HUES64 (cell line): ENCODE measurements around the gene CDC42EP1.
"Not testable (repeated sequence)": the region's sequence is repeated elsewhere in the genome, so short reads cannot be mapped to it uniquely, and the experiment has no call there.

Source experiments
- H3K27ac ChIP-seq: 2 replicates; pipeline ENCODE4 v1.7.0; 2013; ENCODE audit warnings: low read depth, low read length, inconsistent platforms
- H3K27me3 ChIP-seq: 2 replicates; pipeline ENCODE4 v1.6.1; 2013; ENCODE audit warnings: mild to moderate bottlenecking, low read length; ENCODE audit not compliant: insufficient read depth
- H3K36me3 ChIP-seq: 2 replicates; pipeline ENCODE4 v1.6.1; 2013; ENCODE audit warnings: mild to moderate bottlenecking, low read length; ENCODE audit not compliant: insufficient read depth
- H3K4me1 ChIP-seq: 2 replicates; pipeline ENCODE4 v1.6.1; 2013; ENCODE audit warnings: mild to moderate bottlenecking, low read length, moderate library complexity; ENCODE audit not compliant: insufficient read depth
- H3K4me3 ChIP-seq: 2 replicates; pipeline ENCODE4 v1.5.1; 2013; ENCODE audit warnings: mild to moderate bottlenecking, low read length, moderate library complexity
- H3K9ac ChIP-seq: 2 replicates; pipeline ENCODE4 v1.6.1; 2013; ENCODE audit warnings: mild to moderate bottlenecking, low read depth, low read length
- H3K9me3 ChIP-seq: 2 replicates; pipeline ENCODE4 v1.6.1; 2013; ENCODE audit warnings: low read depth, low read length; ENCODE audit not compliant: insufficient read depth
- WGBS: fragments of 150-250, 120-280 bp; methylation state at CpG from one replicate; pipeline ENCODE4 v1.1.7; 2013; ENCODE audit warnings: missing lambda C conversion rate; 5-methylcytosine and 5-hydroxymethylcytosine counted together

CDC42EP1 gene

DNA sequence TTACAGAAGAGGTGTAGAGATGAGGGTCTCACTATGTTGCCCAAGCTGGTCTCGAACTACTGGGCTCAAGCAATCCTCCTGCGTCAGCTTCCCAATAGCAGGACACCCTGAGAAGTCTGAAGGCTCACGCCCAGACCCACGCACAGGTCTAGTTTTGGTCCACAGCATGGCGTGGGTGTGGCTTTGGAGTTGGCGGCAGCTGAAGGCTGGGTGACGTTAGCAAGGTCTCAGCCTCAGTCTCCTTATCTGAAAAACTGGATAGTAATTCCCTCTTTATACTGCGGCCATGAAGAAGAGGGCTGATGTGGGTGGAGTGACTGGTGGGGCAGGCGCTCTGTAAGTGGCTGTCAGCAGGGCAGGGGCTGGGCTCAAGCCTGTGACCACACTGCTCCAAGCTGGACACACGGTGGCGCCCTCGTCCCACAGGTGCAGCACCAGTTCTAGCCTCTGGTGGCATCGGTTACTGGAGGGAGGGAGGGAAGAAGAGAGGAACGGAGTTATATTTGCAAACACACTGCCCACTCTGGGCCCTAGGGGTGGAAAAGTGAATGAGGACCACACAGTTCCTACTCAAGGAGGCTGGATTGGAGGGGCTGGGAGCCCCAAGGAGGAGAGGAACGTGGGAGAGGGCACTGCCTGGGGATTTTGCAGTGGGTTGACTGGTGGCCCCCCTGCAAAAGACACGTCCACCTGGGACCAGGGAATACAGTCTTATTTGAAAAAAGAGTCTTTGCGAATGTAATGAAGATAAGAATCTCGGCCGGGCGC, 21.5 kb upstream of the CDC42EP1 start:
- H3K4me3 ChIP-seq, result no peak overlapping the region
- peaks cover 4% of the 10 kb centered on the region; the same call in 1 of the 2 replicates for H3K4me1 ChIP-seq
- H3K27me3 ChIP-seq, result no peaks in the 10 kb centered on the region
- no peaks in the 10 kb centered on the region for H3K36me3 ChIP-seq
- no peak overlapping the region for H3K27ac ChIP-seq
- 46% methylated on average over 20 of the region's 20 CpGs for WGBS
- no peak overlapping the region for H3K9ac ChIP-seq
- no peaks in the 10 kb centered on the region for H3K9me3 ChIP-seq

DNA sequence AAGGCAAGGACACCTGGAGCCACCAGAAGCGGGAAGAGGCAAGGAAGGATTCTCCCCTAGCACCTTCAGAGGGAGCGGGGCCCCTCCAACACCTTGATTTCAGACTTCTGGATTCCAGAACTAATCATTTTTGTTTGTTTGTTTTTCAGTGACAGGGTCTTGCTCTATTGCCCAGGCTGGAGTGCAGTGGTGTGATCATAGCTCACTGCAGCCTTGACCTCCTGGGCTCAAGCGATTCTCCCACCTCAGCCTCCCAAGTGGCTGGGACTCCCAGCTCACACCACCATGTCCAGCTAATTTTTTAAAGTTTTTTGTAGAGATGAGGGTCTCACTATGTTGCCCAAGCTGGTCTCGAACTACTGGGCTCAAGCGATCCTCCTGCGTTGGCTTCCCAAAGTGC, 20.5 kb upstream of the CDC42EP1 start:
- not testable (repeated sequence) for H3K27me3 ChIP-seq, H3K4me3 ChIP-seq, H3K9ac ChIP-seq, H3K9me3 ChIP-seq, H3K36me3 ChIP-seq, H3K4me1 ChIP-seq, H3K27ac ChIP-seq
- 92% methylated on average over 6 of the region's 6 CpGs for WGBS

DNA sequence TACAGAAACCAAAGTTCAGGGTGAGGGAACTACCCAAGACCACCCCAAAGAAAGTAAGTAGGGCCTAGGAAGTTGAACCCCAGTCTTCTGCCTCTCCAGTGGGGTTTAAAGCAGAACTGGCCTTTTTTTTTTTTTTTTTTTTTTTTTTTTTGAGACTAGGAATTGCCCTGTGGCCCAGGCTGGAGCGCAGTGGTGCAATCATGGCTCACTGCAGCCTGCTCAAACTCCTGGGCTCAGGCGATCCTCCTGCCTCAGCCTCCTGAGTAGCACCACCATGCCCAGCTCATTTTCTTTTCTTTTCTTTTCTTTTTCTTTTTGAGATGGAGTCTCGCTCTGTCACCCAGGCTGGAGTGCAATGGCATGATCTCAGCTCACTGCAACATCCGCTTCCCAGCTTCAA, 17.9 kb upstream of the CDC42EP1 start:
- H3K9ac ChIP-seq, H3K27ac ChIP-seq, H3K27me3 ChIP-seq, H3K4me3 ChIP-seq, H3K36me3 ChIP-seq, H3K9me3 ChIP-seq: not testable (repeated sequence)
- 92% methylated on average over 4 of the region's 4 CpGs for WGBS
- peaks cover 11% of the 10 kb centered on the region; the same call in 1 of the 2 replicates for H3K4me1 ChIP-seq

DNA sequence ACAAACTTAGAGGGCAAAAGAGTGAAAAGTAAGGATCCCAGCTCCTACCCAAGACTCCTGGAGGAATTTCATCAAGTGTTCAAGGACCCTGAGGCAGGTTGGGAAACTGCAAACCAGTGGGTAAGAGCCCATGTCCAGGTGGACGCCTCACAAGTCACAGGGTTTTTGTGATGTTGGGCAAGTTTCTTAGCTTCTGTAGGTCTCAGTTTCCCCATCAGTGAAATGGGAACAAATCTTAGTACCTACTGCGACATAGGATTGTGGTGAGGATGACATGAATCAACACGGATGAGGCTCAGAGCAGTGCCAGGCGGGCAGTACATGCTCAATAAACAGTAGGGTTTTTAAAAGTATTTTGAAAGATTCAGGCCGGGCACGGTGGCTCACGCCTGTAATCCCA, 17.3 kb upstream of the CDC42EP1 start:
- Histone ChIP-seq H3K4me3 (no peak overlapping the region), H3K4me1 (peaks cover 11% of the 10 kb centered on the region; the same call in 1 of the 2 replicates), H3K27me3 (no peaks in the 10 kb centered on the region), H3K9me3 (no peaks in the 10 kb centered on the region), H3K27ac (no peak overlapping the region), H3K36me3 (no peaks in the 10 kb centered on the region), H3K9ac (no peak overlapping the region)
- WGBS, result 92% methylated on average over 7 of the region's 7 CpGs

DNA sequence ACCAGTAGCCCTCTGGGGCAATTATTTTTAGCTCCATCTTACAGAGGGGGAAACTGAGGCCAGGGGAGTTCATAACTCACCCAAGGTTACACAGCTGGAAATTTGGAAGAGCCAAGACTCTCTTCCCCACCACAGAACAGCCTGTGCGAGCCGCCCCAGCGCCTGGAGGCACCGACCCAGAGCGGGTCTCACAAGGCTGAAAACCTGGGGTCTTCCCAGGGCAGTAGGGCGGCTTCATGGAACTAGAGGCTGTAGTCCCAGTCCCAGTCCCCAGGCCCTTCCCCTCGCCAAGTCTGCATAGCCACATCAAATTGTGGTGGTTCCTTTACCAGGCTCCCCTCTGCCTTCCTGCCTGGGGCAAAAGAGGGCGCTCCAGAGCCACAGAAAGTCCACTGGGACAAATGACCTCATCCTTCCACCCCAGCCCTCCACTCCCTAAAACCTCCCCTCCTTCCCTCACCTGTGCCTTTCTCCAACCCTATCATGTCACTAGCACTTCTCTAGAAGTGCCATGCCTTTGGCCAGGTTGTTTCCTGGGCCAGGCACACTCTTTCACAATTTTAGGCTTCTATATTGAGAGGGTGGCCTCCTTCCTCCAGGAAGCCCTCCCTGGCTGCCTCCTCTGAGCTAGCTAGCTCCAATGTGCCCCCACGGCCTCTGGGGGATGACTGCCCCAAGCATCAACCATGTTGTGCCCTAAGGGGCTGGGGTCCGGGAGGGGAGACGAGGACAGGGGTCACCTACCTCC, 15.2 kb upstream of the CDC42EP1 start:
- Histone ChIP-seq H3K36me3 (no peaks in the 10 kb centered on the region), H3K27ac (peak overlapping the region; percentile 77; the same call in 1 of the 2 replicates), H3K4me3 (peak overlapping the region; percentile 41), H3K9ac (no peak overlapping the region), H3K4me1 (peaks cover 11% of the 10 kb centered on the region; the same call in 1 of the 2 replicates), H3K9me3 (no peaks in the 10 kb centered on the region), H3K27me3 (no peaks in the 10 kb centered on the region)
- WGBS, result 50% methylated on average over 11 of the region's 11 CpGs

DNA sequence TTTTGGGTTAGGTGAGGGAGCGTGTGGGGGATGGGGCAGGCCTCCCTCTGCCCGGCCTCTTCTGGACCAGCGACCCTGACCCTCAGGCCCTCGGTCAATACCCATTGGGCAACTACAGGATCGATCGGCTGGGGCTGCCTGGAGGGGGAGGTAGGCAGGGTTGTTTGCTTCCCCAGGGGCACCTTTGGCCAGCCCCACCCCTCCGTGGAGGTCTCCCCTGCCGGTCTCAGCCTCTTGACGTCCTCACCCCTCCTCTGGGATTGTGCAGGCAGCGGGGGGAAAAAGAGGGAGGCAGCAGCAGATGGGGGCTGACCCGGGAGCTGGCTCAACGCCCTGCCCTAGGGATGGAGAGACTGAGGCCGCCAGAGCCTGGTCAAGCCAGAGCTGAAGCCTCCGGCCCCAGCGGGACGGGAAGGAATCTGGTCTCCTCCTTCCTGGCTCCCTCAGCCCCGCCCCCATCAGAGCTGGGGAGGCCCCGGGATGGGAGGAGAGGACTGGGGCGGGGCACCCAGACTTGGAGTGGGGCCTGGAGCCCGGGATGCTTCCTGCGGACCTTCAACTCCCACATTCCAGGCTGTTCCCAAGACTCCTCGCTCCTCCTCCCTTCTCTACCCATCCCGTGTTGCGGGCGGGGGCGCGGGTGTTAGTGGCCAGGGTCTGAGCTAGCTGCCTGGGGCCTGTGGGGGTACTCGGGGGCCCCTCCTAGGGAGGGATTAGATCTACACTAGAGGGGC, 14.4 kb upstream of the CDC42EP1 start:
- peak overlapping the region; percentile 41 for H3K4me3 ChIP-seq
- H3K9ac ChIP-seq, result peak overlapping the region; percentile 14; the same call in 1 of the 2 replicates
- WGBS, result 11% methylated on average over 28 of the region's 28 CpGs
- no peaks in the 10 kb centered on the region for H3K36me3 ChIP-seq
- H3K4me1 ChIP-seq, result peaks cover 11% of the 10 kb centered on the region; the same call in 1 of the 2 replicates
- no peaks in the 10 kb centered on the region for H3K9me3 ChIP-seq
- no peaks in the 10 kb centered on the region for H3K27me3 ChIP-seq
- peak overlapping the region; percentile 77 for H3K27ac ChIP-seq

DNA sequence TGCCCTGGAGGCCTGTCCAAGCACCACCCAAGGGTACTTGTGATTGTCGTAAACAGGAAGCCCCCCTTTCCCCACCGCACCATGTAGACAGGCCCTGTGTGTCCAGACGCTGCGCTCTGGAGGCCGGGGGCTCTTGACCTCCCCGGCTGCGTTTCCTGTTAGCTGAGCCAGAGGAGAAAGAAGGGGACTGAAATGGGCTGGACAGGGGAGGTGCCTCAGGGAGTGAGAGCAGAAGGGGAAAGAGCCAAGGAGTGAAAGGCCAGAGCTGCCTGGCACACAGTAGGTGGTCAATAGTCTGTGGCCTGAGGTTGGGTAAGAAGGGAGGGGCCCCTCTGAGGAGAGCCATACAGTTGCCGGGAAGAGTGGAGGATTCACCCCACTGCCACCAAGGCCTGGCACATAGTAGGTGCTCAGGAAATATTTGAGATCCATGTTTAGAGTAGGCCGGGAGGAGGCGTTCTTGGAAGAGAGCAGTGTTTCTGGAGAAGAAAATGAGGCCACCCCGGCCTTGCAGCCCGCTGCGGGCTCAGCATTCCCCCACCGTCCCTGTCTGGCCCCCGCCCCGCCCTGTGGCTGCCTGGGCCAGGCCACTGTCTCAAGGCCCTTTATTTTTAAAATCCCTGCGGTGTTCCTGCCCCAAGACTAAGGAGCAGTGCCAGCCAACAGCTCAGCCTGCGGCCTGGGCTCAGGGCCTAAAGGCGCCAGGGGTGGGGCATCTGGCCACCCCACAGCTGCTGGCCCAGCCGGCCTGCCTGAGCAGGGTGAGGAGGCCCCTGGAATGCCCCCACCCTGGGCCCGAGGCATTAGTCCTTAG, 13.6 kb upstream of the CDC42EP1 start:
- peaks cover 12% of the 10 kb centered on the region; the same call in 1 of the 2 replicates for H3K4me1 ChIP-seq
- no peak overlapping the region for H3K9ac ChIP-seq
- no peaks in the 10 kb centered on the region for H3K27me3 ChIP-seq
- 51% methylated on average over 21 of the region's 21 CpGs for WGBS
- peak overlapping the region; percentile 41 for H3K4me3 ChIP-seq
- H3K27ac ChIP-seq, result peak overlapping the region; percentile 77
- H3K9me3 ChIP-seq, result no peaks in the 10 kb centered on the region
- no peaks in the 10 kb centered on the region for H3K36me3 ChIP-seq

DNA sequence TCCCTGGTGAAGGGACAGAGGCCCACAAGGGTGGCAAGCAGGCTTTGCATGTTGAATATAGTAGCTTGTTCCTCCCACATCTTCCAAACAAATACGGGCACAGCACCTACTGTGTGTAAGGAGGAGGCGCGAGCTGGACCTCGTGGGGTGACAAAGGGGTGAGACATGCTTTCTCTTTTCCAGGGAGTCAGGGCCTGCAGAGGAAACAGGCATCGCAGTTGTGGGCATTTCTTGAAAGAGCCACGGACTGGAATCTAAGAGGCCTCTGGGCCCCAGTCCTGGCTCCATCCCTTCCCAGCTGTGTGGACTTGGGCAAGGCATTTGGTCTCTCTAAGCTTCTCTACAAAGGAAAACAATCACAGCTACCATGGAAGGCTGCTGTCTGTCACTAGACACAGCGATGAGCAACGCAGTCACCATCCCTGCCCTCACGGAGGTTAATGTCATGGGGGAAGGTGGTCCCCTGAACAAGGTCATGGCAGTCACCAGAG, 13.0 kb upstream of the CDC42EP1 start:
- Histone ChIP-seq H3K27ac (no peak overlapping the region; the same call in 1 of the 2 replicates), H3K4me1 (peaks cover 12% of the 10 kb centered on the region; the same call in 1 of the 2 replicates)
- 87% methylated on average over 9 of the region's 9 CpGs for WGBS

DNA sequence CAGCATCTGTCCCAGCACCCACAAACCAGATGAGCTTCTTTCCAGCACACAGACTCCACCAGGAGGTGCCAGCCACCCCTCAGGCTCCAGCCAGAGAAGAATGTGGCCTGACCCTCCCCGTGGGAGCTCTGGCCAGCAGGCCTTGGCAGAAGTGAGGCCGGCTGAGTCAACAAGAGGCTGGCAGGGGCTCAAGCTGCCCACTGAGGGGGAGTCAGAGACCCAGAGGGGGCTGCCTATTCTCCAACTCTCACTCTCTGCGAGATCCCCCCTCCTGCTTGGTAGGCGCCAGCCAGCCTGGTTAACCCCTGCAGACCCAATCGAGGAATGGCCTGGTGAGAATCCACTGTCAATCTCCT, 10.6 kb upstream of the CDC42EP1 start:
- H3K9ac ChIP-seq, result no peak overlapping the region
- H3K36me3 ChIP-seq, result no peaks in the 10 kb centered on the region
- H3K27me3 ChIP-seq, result no peaks in the 10 kb centered on the region
- 42% methylated on average over 5 of the region's 5 CpGs for WGBS
- no peak overlapping the region for H3K4me3 ChIP-seq
- peaks cover 18% of the 10 kb centered on the region; the same call in 1 of the 2 replicates for H3K4me1 ChIP-seq
- no peaks in the 10 kb centered on the region for H3K9me3 ChIP-seq
- H3K27ac ChIP-seq, result 0 out of 2 replicates have a peak overlapping the region, but pooled peaks have one; percentile 28

More for the DNA sequence above, 13.0 kb upstream of the CDC42EP1 start:
- Histone ChIP-seq H3K36me3 (no peaks in the 10 kb centered on the region), H3K9ac (no peak overlapping the region), H3K9me3 (no peaks in the 10 kb centered on the region), H3K4me3 (no peak overlapping the region), H3K27me3 (no peaks in the 10 kb centered on the region)

DNA sequence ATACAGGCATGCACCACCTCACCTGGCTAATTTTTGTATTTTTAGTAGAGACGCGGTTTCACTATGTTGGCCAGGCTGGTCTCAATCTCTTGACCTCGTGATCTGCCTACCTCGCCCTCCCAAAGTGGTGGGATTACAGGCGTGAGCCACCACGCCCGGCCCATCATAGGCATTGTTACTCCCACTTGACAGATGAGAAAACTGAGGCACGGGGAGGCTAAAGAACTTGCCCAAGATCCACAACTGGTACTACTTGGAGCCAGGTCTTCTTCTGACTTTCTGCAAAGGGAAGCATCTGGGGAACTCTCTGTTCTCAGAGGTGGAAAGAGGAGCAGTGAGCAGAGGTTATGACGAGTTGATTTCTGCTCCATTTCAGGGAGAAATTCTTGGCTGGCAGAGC, 9.4 kb upstream of the CDC42EP1 start:
- H3K9me3 ChIP-seq, H3K9ac ChIP-seq, H3K27me3 ChIP-seq, H3K36me3 ChIP-seq, H3K27ac ChIP-seq, H3K4me3 ChIP-seq: not testable (repeated sequence)
- WGBS, result 94% methylated on average over 9 of the region's 9 CpGs
- peaks cover 10% of the 10 kb centered on the region; the same call in 1 of the 2 replicates for H3K4me1 ChIP-seq
